ENCODE measurements around the gene SARDH.
"Not testable (repeated sequence)": the region's sequence is repeated elsewhere in the genome, so short reads cannot be mapped to it uniquely, and the experiment has no call there.

Gene SARDH

DNA sequence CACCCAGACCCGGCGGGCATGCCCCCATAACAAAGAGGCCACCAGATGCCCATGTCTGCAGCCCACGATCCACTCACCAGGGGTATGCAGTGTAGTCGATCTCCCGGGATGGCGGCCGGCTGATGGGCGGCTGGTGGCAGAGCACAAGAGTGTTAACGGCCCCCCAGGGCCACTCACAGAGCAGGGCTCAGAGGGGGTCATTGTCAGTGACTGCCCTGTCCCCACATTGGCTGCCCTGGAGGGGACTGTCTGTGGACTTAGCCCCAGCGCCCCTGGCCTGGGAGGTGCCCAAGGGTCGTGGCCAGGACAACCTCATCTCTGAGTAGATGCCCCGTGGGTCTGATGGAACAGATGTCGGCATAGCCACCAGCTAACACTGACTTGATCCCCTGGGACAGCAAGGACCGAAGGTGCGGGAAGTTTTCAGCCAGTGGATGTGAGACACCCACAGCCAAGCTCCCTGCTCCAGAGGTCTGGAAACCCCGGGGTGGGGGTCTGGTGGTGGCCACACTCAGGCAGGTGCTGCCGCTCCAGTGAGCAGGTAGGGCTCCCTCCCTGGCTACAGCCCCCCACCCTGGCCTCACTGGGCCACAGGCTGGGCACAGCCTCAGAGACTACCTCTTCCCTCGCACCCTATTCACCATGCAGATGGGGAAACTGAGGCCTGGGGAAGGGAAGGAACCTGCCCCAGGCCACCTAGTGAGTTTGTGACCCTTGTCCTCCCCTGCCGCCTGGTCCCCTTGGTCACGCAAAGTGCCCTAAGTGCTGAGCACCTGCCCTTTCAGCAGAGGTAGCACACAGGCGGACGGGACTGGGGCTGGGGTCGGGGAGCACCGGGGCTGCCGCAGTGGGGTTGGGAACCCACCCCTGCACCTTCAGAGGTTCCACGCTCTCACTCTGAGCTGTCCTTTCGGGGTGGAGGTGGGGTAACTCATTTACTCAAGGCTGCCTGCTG is 38.1 kb upstream of the SARDH start:
- no peak for DNase-seq

DNA sequence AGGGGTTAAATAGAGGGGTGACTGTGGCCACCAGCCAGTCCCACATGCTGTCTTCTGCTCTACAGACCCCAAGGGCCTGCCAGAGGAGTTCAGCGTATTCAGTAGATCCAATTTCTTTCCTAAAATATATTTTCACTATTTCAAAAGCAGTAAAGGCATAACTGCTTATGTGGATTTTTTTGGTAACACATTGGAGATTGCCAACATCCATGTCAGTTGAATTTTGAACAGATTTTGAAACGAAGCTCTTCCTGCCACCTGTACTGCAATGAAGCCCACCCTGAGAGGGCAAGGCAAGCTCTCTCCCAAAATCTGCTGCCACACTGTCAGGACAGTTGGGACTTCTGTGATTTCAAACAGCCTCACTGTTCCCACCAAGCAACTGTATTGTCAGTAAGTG is 37.1 kb upstream of the SARDH start:
- no peak for DNase-seq

DNA sequence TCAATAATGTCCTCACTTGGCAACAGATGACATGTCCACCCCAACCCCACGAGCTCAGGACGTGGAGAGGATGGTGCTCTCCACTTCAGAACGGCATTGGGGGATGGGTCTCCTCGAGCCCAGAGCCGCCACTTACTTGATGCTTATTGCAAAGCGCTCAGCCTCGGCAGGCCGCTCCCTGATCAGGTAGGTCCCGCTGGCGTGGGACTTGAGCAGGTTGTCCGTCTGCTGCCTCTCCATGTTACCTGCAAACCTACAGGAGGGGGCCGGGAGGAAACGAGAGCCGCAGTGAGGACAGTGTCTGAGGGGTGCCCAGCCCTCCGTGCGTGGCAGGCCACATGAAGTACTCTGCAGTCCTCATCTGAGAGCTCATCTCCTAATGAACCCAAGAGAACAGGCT is 36.6 kb upstream of the SARDH start:
- no peak for DNase-seq

DNA sequence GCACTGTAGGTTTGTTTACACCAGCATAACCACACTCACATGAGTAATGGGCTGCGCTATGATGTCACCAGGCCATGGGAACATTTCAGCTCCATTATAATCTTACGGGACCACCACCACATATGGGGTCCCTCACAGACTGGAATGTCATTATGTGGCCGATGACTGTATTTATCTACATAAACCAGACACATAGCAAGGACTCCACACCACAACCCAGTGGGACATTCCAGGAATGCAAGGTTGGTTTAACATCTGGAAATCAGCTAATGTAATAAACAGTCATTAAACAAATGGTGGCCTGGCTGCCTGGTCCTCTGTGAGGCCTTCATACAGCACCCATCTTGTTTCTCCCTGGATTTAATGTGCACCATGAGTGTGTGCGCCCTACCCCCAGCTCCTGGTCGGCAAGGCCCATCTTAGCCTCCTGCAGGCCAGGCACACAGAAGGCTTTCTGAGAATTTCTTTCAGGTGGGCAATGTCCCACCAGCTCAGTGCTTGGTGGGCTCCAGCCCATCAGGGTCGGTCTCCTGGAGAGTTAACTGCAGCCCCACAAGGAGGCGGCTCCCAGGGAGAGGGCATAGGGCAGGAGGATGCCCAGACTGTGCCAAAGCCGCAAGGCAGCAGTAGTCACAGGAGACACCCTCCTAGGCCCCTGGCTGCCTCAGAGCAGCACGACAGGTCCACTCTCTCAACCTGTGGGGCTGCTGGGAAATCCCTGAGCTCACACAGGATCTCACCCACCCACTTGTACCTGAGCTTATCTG is 35.9 kb upstream of the SARDH start:
- DNase-seq: no peak

DNA sequence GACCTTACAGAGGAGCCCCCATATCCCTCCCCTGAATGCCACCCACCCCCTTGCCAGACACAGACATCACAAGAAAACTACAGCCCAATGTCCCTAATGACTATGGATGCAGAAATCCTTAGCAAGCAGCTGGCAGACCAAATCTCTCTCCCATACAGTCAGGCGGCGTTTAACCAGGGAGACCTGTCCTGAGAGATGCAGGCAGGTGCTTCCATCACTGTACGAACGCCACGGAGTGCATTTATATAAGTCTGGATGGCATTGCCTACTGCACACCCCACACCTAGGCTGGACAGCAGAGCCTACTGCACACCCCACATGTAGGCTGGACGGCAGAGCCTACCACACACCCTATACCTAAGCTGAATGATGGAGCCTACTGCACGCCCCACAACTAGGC is 34.4 kb upstream of the SARDH start:
- no peak for DNase-seq

DNA sequence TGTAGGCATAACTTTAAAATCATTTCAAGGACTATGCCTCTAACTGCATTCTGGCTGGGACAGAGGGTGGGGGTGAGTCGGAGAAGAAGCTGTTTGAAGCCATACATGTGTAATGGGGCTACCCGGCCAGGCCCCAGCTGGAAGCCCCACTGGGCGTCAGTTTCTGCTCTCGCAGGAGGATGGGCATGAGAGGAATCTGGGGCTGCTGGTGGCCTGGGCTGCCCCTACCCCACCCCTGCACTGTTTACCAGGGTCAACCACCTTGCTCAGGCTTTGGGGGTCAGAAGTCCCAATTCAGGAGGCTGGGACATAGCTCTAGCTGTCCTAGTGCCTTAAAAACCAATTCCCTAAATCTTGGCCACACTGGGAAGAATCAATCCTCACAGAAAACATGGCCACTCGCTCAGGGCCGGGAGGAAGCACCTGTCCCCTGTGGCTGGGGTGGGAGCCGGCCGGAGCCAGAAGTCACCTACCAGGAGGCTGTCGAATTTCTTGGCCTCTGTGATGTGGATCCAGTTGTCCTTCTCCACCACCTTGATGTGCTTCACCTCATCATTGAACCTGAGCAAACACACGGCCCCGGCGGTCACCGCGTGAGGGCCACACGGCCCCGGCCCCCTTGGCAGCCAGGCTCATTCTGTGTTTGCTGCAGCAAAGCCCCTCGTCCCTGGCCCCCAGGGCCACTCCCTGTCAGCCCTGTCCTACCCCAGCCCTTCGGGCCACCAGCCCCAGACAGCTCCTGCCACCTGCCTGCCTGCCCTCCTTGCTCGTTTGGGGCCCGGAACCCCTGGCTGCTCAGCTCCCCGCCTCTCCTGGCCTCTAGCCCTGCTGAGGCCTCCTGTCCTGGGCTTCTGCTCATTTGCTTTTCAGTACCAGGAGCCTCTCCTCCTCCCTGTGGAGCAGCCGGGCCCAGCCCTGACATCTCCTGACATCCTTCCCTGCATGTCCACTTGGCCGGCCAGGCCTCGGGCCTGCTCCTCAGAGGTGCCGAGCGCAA is 33.6 kb upstream of the SARDH start:
- DNase-seq: no peak

DNA sequence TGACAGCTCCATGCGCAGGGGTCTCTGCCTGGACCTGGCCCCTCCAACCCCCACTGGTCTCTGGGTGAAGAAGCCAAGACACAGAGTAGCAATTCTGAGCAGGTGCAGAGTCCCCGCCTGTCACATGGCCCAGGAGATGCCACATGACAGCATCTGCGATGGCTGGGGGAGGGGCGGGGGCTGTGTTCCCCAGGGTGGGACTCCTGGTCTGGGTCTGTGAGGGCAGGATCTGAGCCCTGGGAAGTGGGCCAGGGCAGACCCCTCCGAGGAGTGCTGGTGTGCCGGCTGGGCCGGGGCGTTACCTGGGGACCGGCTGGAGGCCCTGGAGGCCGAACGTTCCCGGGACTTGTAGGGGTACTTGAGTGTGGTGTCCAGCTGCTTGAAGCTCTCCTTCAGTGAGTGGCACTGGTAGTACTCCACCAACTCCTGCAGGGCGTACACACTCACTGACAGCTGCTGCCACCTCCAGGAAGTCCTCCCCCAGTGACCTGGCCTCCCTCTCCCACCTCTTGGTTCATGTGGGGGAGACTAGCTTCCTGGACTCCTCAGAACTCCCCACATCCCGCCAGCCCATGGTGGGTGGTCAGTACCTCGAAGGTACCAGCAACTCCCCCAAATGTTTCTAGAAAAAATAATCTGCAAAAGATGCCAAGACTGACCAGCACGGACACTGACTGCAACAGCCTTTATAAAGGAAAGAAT is 32.1 kb upstream of the SARDH start:
- DNase-seq: no peak

DNA sequence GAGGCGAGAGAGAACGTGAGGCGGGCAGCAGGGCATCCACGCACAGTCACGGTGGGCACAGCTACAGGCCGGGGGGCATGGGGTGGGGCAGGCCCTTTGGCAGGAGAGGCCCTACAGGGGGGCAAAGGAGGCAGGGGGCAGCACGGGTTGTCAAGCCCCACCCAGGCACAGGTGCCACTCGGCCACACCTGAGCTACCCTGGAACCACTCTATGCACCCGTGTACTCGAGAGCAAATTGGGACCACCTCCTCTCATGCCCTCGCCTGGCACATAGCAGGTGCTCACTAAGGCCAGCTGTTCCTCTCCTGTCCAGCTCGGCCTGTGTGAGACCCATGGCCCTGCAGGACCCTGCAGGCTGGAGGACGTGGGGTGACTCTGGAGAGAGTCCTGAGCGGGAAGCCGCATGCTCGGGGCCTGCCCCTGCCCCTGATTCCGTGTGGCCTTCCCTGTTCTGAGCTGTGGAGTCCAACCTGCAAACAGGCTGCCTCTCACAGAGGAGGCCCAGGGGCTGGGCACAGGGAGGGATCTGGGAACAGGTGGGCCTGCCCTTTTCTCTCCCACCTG is 31.4 kb upstream of the SARDH start:
- no peak for DNase-seq

DNA sequence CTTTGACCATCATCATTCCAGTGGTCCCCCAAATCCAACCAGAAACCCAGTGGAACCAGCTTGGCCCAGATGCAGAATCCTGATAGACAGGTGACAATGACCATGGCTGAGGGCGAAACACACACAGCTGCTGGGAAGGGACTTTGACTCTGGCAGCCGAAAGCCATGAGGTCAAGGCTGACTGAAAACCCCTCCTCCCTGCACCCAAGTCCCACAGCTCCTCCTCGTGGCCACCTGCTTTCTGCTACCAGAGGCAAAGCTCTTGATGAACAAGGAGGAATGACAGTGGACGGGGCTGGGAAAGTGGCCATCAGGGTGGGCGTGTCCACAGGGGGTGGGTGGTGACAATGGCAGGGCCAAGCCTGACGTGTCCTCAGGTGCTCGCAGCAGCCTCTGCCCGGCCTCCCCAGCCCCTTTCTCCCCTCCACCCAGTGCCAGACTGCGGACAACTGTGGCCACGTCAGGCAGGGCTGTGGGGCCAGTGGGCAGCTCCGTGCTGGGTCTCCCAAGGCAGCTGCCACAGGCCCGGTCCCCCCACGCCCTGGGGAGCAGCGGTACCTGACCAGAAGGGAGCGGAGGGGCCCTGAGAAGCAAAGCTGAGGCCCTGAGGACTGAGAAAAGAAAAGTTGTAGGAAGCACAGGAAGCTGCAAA is 30.8 kb upstream of the SARDH start:
- peak in 1 of 4 experiments; percentile 20 for DNase-seq

DNA sequence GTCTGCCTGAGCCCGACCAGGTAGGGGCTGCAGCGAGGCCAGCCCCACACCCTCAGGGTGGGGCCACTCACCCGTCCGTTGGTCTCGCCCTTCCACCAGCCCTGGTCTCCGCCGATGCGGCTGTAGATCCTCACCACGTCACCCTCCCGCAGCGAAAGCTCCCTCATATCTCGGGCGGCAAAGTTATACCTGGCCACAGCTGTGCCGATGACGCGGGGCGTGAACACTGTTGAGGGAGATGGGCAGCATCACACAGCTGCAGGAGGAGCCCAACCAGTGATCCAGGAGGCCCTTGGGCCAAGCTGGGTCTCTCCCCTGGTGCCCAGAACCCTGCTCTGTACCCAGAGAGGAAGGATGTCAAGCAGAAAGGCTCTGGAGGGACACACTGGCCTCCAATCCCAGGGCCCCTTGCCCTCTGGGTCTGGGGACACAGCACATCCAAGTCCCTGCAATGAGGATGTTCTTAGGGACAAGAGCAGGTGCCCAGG is 30.3 kb upstream of the SARDH start:
- no peak for DNase-seq

DNA sequence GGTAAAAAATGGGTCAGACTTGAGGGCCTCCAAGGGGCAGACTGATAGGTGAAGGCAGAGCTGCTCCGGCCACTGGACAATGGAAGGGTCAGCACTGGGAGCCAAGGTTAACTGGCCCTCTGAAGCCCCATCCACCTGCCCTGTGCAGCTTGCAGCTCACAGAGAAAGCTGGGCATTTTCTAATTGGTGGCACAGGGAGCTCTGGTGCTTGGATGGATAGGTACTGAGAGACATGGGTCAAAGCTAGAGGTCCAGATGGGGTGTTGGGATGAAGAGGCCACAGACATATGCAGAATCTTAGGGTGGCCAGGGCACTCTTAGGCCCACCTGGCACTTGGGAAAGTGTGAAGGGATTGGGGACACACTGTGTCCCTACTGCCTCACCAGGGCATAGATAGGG is 29.5 kb upstream of the SARDH start:
- DNase-seq: no peak

DNA sequence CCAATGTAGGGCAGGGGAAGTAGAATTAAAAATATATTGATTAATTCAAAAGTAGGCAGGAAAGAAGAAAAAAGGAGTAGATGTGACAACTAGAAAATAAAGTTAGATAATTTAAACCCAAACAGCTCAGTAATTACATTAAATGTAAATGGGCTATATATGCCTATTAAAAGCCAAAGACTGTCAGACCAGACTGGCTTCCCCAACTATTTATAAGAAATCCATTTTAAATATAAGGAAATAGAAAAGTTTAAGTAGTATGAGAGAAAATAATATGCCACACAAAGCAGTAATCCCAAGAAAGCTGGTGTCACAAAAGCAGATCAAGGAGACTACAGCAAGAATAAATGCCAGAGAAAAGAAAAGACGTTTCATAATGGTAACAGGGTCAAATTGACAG is 28.9 kb upstream of the SARDH start:
- no peak for DNase-seq

DNA sequence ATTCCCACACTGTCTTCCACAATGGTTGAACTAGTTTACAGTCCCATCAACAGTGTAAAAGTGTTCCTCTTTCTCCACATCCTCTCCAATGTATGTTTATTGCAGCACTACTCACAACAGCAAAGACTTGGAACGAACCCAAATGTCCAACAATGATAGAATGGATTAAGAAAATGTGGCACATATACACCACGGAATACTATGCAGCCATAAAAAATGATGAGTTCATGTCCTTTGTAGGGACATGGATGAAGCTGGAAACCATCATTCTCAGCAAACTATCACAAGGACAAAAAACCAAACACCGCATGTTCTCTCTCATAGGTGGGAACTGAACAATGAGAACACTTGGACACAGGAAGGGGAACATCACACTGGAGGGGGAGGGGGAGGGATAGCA is 28.1 kb upstream of the SARDH start:
- not testable (repeated sequence) for DNase-seq

DNA sequence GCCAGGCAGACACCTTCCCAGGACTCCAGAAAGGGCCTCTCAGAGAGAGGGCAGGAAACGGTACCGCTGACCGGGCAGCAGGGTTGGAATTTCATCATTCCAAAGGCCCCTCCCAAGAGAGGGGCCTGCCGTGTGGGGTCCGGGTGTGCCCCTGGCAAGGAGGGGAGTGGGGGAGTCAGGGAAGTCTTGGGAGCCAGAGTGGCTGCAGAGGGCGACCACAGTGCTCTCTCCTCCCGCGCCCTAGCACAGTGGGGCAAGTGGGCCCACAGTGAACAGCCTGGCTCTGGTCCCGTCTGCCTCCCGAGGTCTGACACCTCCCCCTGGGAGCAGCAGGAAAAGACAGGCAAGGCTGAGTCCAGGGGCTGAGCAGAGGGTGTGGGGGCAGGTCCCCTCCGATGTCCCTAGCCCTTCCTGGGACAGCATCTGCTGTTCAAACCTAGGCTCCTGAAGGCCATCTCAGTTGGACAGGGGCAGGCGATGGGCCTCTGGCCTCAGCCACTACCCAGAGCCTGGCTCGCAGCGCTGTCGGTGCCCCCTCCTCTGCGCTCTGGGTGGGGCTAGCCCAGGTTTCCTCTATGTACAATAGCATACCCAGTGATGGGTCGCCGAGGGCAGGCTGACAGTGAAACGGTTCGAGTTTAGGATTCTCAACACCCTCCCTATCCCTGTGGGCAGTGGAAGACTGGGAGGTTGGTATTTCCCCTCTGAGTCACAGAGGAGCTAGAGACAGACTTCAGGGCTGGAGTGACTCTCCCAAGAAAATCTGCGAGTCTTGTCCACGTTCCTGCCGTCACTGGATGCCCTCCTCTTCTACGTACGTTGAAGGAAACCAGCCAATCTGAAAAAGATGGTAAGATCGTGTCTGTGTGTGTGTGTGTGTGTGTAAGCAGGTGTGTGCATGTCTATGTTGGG is 25.4 kb upstream of the SARDH start:
- DNase-seq: no peak

DNA sequence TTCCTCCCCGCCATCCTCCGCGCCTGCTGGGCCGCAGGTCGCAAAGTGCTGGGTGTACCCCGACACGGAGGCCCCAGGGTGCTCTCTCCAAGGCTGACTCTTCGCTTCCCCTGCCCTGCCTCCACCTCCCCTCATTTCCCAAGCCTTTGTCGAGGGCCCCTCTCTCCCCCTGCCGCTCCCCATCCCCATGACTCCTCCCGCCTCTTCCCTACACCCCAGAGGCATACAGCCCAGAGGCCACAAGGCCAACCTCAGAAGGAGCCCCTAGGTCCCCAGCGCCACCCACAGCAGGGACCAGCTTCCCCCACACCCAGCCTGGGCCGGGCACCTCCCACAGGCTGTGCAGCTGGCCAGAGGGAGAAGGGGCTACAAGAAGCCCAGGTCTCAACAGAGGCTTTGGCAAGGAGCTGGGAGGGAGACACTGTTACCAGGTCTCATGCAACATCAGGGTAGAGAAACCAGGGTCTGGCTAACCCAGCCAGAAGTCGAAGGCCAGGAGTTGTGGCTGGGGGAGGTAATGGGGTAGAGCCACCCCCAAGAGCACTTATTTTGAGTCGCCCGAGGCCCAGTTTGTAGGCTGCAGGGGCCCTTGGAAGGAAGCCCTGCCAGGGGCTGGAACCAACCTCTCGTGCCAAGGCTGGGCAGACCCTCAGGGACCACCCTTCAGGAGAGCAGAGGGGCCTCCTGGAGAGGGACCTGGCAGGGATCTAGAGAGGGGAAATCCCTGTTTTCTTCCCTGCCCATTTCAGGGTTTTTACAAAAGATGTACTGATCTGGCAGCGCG is 24.5 kb upstream of the SARDH start:
- DNase-seq: no peak

DNA sequence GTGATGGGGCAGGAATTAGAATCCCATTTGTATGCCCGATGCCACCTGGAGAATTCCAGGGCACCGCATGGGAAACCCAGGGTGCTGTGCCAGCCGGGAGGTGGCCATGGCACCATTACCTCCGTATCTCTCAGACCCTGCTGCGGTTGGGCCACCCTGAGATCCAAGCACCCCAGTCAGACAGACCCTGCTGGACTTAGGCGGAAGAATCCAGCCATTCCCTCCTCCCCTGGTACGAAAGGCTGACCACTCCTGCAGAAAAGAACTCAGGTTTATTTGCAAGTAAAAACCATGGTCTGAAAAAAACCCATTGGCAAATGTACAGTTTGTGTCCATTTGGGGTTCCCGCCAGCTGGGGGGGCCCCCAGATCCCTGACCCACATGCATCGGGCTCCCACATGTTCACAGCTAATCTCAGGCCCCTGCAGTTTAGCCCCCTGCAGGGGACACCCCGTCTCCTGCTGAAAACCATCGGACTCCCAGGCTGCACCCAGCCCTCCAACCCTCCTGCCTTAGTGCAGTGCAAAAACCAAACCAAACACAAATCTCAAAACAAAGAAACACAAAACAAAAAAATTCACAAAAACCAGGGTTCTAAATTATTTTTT is 23.6 kb upstream of the SARDH start:
- DNase-seq: no peak

DNA sequence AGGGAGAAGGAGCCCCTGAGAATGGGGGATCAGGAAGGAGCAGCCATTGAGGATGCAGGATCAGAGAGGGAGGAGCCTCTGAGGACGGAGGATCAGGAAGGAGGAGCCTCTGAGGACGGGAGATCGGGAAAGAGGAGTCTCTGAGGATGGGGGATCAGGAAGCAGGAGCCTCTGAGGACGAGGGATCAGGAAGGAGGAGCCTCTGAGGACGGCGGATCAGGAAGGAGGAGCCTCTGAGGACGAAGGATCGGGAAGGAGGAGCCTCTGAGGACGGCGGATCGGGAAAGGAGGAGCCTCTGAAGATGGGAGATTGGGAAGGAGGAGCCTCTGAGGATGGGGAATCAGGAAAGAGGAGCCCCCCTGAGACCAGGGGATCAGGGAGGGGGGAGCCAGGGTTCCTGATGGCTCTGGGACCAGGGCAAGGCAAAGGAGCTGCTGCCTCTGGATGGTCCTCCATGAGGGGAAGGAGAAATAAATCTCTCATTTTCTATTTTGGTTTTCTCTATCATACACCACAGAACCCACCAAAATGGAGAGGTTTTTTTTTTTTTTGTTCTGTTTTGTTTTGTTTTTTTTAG is 22.6 kb upstream of the SARDH start:
- DNase-seq: no peak

DNA sequence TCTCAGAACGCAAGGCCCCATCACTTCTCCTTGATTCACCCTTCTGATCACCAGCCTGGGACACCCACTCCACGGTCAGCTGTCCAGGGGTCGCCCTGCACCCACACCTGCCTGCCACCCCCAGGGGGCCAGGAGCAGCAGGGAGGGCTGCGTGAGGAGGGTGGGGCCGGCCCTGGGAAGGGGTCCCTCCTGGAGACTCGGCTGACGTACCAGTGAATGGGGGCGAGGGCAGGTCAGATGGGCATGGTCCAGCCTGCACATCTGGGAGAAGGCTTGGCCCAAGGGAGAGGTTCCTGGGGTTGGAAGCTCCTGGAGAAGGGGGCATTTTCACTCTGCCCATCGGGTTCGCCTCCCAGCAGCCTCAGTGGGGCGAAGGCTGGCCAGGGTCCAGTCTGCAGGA is 21.8 kb upstream of the SARDH start:
- DNase-seq: no peak
